ENCODE measurements around the gene ADAM10.

ADAM10 gene

DNA sequence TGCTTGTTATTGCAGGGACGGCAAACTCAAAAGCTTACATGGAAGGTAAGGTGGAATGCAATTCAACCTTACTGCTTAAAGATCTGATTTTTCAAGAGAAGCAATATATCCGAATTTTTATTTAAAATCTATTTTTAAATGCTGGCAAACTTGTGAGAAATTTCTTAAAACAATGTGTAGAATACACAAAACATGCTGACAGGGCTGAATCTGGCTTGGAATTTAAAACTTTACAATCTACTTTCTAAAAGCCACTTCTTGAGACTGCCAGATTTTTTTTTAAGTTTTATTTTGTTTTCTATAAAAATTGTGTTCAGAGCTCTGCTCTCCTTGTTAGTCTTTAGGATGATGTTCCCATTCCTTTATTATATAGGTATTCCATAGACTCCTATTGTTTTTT is 146.7 kb downstream of the ADAM10 start:
- H3K4me1 ChIP-seq (ENCODE audit: insufficient read depth, low read length, severe bottlenecking) = peaks cover 23% of the 10 kb centered on the region
- no peaks in the 10 kb centered on the region for H3K9me2 ChIP-seq (ENCODE audit: low read depth, low read length)
- no peak overlapping the region for H3K9ac ChIP-seq (ENCODE audit: low read length)
- H3K27ac ChIP-seq (ENCODE audit: low read depth, low read length, poor library complexity, severe bottlenecking) = no peak overlapping the region
- H3K27me3 ChIP-seq (ENCODE audit: insufficient read depth, low read length) = no peaks in the 10 kb centered on the region
- H3K36me3 ChIP-seq (ENCODE audit: insufficient read depth, low read length) = peaks cover 58% of the 10 kb centered on the region
- H3K4me3 ChIP-seq (ENCODE audit: low read depth, low read length, poor library complexity, severe bottlenecking) = no peak overlapping the region
- no peaks in the 10 kb centered on the region for H3K79me2 ChIP-seq (ENCODE audit: insufficient read depth, low read length)
- H3F3A ChIP-seq (ENCODE audit: insufficient read depth, low read length) = no peaks in the 10 kb centered on the region
- no peak overlapping the region for H2AFZ ChIP-seq (ENCODE audit: low read length)
- no peaks in the 10 kb centered on the region for H4K20me1 ChIP-seq (ENCODE audit: insufficient read depth, low read length)
- no peak overlapping the region for H3K4me2 ChIP-seq (ENCODE audit: low read length)
- TF ChIP-seq, protein P1, sequence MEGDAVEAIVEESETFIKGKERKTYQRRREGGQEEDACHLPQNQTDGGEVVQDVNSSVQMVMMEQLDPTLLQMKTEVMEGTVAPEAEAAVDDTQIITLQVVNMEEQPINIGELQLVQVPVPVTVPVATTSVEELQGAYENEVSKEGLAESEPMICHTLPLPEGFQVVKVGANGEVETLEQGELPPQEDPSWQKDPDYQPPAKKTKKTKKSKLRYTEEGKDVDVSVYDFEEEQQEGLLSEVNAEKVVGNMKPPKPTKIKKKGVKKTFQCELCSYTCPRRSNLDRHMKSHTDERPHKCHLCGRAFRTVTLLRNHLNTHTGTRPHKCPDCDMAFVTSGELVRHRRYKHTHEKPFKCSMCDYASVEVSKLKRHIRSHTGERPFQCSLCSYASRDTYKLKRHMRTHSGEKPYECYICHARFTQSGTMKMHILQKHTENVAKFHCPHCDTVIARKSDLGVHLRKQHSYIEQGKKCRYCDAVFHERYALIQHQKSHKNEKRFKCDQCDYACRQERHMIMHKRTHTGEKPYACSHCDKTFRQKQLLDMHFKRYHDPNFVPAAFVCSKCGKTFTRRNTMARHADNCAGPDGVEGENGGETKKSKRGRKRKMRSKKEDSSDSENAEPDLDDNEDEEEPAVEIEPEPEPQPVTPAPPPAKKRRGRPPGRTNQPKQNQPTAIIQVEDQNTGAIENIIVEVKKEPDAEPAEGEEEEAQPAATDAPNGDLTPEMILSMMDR (IDR thresholded peaks at IDR 0.05; ENCODE audit: low read length) = no peak
- no peak for TF ChIP-seq EZH2 (IDR thresholded peaks at IDR 0.05; ENCODE audit: borderline replicate concordance, low read length)
- H3K9me3 ChIP-seq (ENCODE audit: low read length) = no peaks in the 10 kb centered on the region

GRCh38 chr15:58598829-58599210 is 150.7 kb downstream of the ADAM10 start:
- Histone ChIP-seq H3K9ac (ENCODE audit: low read length) (no peak overlapping the region), H3K4me2 (ENCODE audit: low read length) (no peak overlapping the region), H3K9me2 (ENCODE audit: low read depth, low read length) (no peaks in the 10 kb centered on the region), H4K20me1 (ENCODE audit: insufficient read depth, low read length) (no peaks in the 10 kb centered on the region), H3K9me3 (ENCODE audit: low read length) (no peaks in the 10 kb centered on the region), H3K27ac (ENCODE audit: low read depth, low read length, poor library complexity, severe bottlenecking) (no peak overlapping the region), H3K36me3 (ENCODE audit: insufficient read depth, low read length) (peaks cover 57% of the 10 kb centered on the region), H2AFZ (ENCODE audit: low read length) (no peak overlapping the region), H3F3A (ENCODE audit: insufficient read depth, low read length) (no peaks in the 10 kb centered on the region), H3K4me1 (ENCODE audit: insufficient read depth, low read length, severe bottlenecking) (peaks cover 3% of the 10 kb centered on the region), H3K79me2 (ENCODE audit: insufficient read depth, low read length) (no peaks in the 10 kb centered on the region), H3K4me3 (ENCODE audit: low read depth, low read length, poor library complexity, severe bottlenecking) (no peak overlapping the region), H3K27me3 (ENCODE audit: insufficient read depth, low read length) (no peaks in the 10 kb centered on the region)
- TF ChIP-seq, protein P1 (IDR thresholded peaks at IDR 0.05; ENCODE audit: low read length) = no peak
- no peak for TF ChIP-seq EZH2 (IDR thresholded peaks at IDR 0.05; ENCODE audit: borderline replicate concordance, low read length)

DNA sequence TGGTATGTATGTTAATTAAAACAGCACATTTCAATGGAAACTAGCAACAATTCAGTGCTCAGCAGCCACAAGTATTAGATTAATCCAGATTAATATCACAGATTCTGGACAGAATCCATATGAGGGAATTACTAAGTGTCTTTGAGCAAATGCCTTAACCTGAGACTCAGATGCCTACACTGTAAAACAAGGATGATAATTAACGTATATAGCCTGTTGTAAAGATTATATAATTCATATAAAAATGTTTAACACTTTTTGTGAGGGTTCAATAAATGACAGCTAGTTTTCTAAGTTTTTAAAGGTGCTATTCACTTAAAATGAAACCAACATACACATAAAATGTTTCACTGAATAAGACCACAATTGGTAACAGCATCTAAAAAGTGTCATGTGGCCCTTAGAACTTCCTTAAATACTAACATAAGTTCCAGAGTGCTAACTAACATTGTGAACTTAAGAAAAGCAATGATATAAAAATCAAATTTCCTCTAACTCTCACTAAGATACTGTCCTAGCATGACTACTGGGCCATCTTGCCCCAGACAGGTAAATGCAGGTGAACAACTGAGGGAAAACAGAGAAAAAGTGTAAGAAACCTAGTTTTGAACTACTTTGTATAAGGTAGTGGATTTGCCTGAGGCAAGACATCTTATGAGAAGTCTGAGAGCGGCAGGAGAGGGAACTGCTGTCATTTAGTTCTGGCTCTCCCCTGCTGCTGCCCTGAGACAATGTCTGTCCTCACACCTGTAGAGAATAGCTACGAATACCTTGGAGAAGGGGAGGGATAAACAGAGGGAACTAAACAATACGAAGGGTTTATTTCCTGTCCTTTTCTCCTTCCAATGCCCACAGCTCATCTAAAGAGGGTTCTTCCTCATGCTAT is 151.3 kb downstream of the ADAM10 start:
- Histone ChIP-seq H3K9me3 (ENCODE audit: low read length) (no peaks in the 10 kb centered on the region), H3K36me3 (ENCODE audit: insufficient read depth, low read length) (peaks cover 55% of the 10 kb centered on the region), H3K4me1 (ENCODE audit: insufficient read depth, low read length, severe bottlenecking) (peaks cover 3% of the 10 kb centered on the region), H4K20me1 (ENCODE audit: insufficient read depth, low read length) (no peaks in the 10 kb centered on the region), H3F3A (ENCODE audit: insufficient read depth, low read length) (no peaks in the 10 kb centered on the region), H3K27ac (ENCODE audit: low read depth, low read length, poor library complexity, severe bottlenecking) (no peak overlapping the region), H3K4me2 (ENCODE audit: low read length) (no peak overlapping the region), H3K27me3 (ENCODE audit: insufficient read depth, low read length) (no peaks in the 10 kb centered on the region), H3K9ac (ENCODE audit: low read length) (no peak overlapping the region), H3K79me2 (ENCODE audit: insufficient read depth, low read length) (no peaks in the 10 kb centered on the region), H3K4me3 (ENCODE audit: low read depth, low read length, poor library complexity, severe bottlenecking) (no peak overlapping the region), H3K9me2 (ENCODE audit: low read depth, low read length) (no peaks in the 10 kb centered on the region), H2AFZ (ENCODE audit: low read length) (no peak overlapping the region)
- TF ChIP-seq EZH2 (IDR thresholded peaks at IDR 0.05; ENCODE audit: borderline replicate concordance, low read length) = no peak
- TF ChIP-seq, protein P1 (IDR thresholded peaks at IDR 0.05; ENCODE audit: low read length) = no peak

All from OCI-LY1 (cell line).